Daoy (cell line): ENCODE measurements around the gene PNKD. TPM values are rescaled to one million over a fixed set of nuclear protein-coding genes. Genes with fewer than 3 reads are reported as not detected.

ENCODE experiments used
- DNase-seq: peaks from one replicate; pipeline ENCODE4 v3.0.0-alpha.2; 2015; ENCODE audit warnings: low read depth
- total RNA-seq: library from RNA; depleted of rRNA; stranded (reverse); fragments of >200 nt; shearing (Covaris generic); gene quantifications from 2 replicates; pipeline ENCODE4 v1.2.3, GENCODE V29; 2014; rRNA removed

The PNKD gene
- total RNA-seq: 25.0 and 36.4 TPM in 2 replicates

GRCh38 chr2:218269900-218270720 is at the start of gene PNKD, which contains the start of gene AAMP:
Gene PNKD, plus strand, starts transcription at chr2:218270519. Its CDS starts 17 bp downstream, at chr2:218270536.
Gene AAMP, minus strand, starts transcription at chr2:218270137. Its CDS starts 51 bp downstream, at chr2:218270086.
- DNase-seq: peak; percentile 99

GRCh38 chr2:218221000-218221399 is 49.3 kb upstream of the PNKD start:
- no peak for DNase-seq

GRCh38 chr2:218223046-218223445 is 47.3 kb upstream of the PNKD start:
- no peak for DNase-seq

- no peak for DNase-seq
These were observed 46.1 kb upstream of the PNKD start for GRCh38 chr2:218224186-218224585.

GRCh38 chr2:218226903-218227302 is 43.4 kb upstream of the PNKD start:
- DNase-seq: no peak

GRCh38 chr2:218228366-218229090 is 41.8 kb upstream of the PNKD start:
- peak; percentile 20 for DNase-seq

- DNase-seq: peak; percentile 74
These were observed 41.1 kb upstream of the PNKD start for GRCh38 chr2:218229239-218229638.

GRCh38 chr2:218229851-218230250 is 40.5 kb upstream of the PNKD start:
- peak; percentile 83 for DNase-seq

- DNase-seq: no peak
These were observed 39.4 kb upstream of the PNKD start for GRCh38 chr2:218230882-218231281.

GRCh38 chr2:218233543-218233942 is 36.8 kb upstream of the PNKD start:
- DNase-seq: no peak

- no peak for DNase-seq
These were observed 35.8 kb upstream of the PNKD start for GRCh38 chr2:218234521-218234920.

GRCh38 chr2:218235017-218235416 is 35.3 kb upstream of the PNKD start:
- no peak for DNase-seq

- DNase-seq: no peak
These were observed 33.5 kb upstream of the PNKD start for GRCh38 chr2:218236829-218237228.

- DNase-seq: no peak
These were observed 31.4 kb upstream of the PNKD start for GRCh38 chr2:218238887-218239286.

GRCh38 chr2:218244204-218244603 is 26.1 kb upstream of the PNKD start:
- DNase-seq: no peak

GRCh38 chr2:218244665-218245064 is 25.7 kb upstream of the PNKD start:
- DNase-seq: no peak

GRCh38 chr2:218245214-218245613 is 25.1 kb upstream of the PNKD start:
- DNase-seq: no peak

- DNase-seq: no peak
These were observed 20.6 kb upstream of the PNKD start for GRCh38 chr2:218249691-218250090.

GRCh38 chr2:218252509-218253231 is 17.6 kb upstream of the PNKD start:
- no peak for DNase-seq

GRCh38 chr2:218253232-218253625 is 17.1 kb upstream of the PNKD start:
- no peak for DNase-seq

- DNase-seq: no peak
These were observed 14.9 kb upstream of the PNKD start for GRCh38 chr2:218255446-218255845.
